Cardiac fibroblast (primary cell): ENCODE measurements around the gene CXADR.

Experiments used
- DNase-seq, 2 donors: peaks; one replicate each; pipeline versions ENCODE4 v3.0.0 to v3.0.0-alpha.2; 2010; ENCODE audit warnings: low read depth in 2 of 2
- H3K4me3 ChIP-seq, 2 donors: replicated peaks in 1 of 2; 1 replicate in 1 of 2; 2 replicates in 1 of 2; pipeline ENCODE4 v1.5.1; 2011; ENCODE audit warnings: low read depth in 2 of 2, low read length in 2 of 2, mild to moderate bottlenecking in 2 of 2, moderate library complexity in 1 of 2
- TF ChIP-seq, protein P1 (sequence below): IDR thresholded peaks from one replicate; pipeline ENCODE4 v1.5.1; 2011; ENCODE audit warnings: low read depth, mild to moderate bottlenecking, low read length, inconsistent platforms

The CXADR gene

DNA sequence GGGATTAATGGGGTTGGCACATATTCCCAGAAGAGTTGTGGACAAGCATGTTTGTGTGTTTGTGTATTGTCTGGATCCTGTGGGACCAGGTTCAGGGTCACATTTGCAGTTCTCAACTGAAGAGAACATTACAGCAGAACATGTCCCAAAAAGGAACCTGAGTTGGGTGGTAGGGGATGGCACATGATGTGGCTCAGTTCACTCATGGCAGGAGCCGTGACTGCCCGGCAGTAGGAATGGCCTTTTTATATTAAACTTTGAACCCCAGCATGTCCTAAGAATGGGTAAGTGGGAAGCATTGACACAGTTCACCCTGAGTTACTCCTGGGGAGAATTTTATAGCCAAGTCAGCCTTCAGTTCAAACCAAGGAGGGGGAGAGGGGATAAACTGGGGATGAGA, 41.3 kb downstream of the CXADR start:
- no peak overlapping the region for H3K4me3 ChIP-seq
- TF ChIP-seq, protein P1, sequence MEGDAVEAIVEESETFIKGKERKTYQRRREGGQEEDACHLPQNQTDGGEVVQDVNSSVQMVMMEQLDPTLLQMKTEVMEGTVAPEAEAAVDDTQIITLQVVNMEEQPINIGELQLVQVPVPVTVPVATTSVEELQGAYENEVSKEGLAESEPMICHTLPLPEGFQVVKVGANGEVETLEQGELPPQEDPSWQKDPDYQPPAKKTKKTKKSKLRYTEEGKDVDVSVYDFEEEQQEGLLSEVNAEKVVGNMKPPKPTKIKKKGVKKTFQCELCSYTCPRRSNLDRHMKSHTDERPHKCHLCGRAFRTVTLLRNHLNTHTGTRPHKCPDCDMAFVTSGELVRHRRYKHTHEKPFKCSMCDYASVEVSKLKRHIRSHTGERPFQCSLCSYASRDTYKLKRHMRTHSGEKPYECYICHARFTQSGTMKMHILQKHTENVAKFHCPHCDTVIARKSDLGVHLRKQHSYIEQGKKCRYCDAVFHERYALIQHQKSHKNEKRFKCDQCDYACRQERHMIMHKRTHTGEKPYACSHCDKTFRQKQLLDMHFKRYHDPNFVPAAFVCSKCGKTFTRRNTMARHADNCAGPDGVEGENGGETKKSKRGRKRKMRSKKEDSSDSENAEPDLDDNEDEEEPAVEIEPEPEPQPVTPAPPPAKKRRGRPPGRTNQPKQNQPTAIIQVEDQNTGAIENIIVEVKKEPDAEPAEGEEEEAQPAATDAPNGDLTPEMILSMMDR, result no peak
- no peak for DNase-seq

DNA sequence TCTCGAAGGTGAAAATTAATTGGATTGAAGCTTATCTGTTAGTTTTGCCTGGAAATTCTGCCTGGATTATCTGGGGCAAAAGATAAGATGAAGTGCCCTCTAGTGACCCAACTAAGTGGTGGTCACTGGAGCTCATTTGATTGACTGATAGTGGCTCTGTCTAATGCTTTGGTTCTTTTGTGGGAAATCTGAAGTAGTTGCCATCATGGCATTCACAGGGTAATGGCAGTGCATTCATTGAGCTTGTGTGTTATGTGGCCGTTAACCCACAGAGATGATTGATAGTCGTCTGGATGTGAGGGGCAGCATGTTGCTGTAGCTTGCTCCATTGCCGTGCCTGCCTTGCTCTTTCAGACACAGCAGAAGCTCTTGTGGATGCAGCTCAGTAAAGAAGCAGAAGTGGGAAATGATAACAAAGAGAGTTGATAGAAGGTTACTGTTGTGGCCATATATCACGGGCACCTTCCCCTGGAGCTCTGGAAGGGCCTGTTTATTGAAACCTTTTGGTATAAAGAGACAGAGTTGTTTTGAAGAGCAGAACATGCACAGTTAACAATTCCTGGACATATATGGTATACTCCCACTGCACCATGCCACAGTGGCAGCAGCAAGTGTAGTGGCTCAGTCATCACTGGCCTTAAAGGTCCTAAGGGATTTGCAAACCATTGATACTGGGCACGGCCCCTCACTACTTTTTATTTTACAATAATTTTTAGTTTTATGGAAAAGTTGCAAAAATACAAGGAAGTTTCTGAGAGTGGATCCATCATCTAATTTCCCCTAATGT, 42.0 kb downstream of the CXADR start:
- peak; percentile 5 to 26 for DNase-seq
- no peak overlapping the region for H3K4me3 ChIP-seq
- TF ChIP-seq, protein P1, result peak; percentile 20

DNA sequence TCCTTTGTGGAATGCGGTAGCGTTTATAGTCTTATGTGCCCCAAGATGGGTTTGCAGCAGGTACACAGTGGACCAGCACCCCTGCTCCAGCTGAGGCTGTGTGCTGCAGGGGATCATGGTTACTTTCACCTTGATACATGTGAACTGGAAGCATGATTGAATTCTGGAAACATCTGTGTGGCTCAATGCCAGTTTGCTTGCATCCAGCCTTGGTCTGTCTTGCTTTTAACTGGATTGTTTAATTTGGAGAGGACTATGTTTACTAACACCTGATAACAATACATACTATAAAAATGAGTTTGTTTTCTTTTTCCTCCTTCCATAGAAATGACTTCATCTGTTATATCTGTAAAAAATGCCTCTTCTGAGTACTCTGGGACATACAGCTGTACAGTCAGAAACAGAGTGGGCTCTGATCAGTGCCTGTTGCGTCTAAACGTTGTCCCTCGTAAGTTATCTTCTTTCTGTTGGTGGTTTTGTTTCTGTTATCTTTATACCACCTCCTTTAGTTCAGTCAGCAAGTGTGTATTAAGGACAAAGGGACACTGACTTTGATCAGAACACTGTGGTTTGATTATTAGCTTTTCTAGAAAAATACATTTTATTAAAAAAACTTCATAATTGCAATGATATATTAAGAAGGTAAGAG, 47.7 kb downstream of the CXADR start:
- TF ChIP-seq, protein P1, result no peak
- DNase-seq, result no peak
- H3K4me3 ChIP-seq, result no peak overlapping the region

DNA sequence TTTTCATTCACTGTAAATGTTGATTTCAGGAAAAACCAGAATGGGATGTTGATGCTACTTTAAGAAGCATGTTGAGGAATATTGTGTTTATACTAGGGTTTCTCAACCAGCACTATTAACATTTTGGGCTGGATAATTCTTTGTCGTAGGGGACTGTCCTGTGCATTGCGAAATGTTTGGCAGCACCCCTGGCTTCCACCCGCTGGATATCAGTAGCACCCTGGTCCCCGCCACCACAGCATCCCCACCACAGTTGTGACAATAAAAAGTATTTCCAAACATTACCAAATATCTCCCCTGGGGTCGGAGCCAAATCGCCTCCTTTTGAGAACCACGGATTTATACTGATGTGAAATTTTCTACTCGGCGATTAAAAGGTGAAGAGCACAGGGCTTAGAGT, 57.9 kb downstream of the CXADR start:
- H3K4me3 ChIP-seq, result no peak overlapping the region
- DNase-seq, result no peak
- TF ChIP-seq, protein P1, result no peak

DNA sequence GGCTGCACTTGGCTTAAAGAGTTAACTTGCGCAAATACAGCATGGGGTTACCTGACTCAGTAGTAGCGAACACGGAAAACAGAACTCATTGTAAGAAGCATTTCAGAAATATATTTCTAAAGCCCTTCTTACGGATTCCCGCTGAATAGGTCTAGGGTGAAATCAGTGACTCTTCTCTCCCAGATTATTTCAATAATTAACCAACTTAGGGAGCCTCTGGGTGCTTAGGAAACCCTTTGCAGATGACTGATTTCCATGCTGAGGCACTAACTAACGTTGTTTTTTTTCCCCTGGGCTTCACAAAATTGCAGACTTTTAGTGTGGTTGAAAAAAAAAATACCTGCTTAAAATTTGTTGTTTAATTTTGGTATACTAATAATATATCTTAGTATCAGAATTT, 59.6 kb downstream of the CXADR start:
- TF ChIP-seq, protein P1, result no peak
- DNase-seq, result no peak
- H3K4me3 ChIP-seq, result no peak overlapping the region

DNA sequence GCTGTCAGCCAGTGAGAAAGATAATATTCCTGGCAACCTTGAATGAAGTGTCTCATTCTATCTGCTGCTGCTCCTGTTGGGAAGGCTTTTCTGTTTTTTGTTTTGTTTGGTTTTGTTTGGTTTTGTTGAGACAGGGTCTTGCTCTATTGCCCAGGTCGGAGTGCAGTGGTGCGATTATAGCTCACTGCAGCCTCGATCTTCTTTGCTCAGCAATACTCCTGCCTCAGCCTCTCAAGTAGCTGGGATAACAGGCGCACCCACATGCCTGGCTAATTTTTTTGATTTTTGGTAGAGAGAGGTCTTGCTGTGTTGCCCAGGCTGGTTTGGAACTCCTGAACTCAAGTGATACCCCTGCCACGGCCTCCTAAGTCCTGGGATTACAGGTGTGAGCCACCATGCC, 62.2 kb downstream of the CXADR start:
- no peak for DNase-seq
- TF ChIP-seq, protein P1, result no peak

More for the DNA sequence above, 62.2 kb downstream of the CXADR start:
- H3K4me3 ChIP-seq, result no peak overlapping the region
